ENCODE data around the gene COL6A2. TPM values are rescaled to one million over a fixed set of nuclear protein-coding genes. Genes with fewer than 3 reads are reported as not detected.

The COL6A2 gene
- total RNA-seq, 1 experiment from 2014 or later = 38.5 TPM

- no peak for DNase-seq (ENCODE audit: low spot score)
These were observed 17.1 kb downstream of the COL6A2 start for GRCh38 chr21:46114963-46115362.

DNA sequence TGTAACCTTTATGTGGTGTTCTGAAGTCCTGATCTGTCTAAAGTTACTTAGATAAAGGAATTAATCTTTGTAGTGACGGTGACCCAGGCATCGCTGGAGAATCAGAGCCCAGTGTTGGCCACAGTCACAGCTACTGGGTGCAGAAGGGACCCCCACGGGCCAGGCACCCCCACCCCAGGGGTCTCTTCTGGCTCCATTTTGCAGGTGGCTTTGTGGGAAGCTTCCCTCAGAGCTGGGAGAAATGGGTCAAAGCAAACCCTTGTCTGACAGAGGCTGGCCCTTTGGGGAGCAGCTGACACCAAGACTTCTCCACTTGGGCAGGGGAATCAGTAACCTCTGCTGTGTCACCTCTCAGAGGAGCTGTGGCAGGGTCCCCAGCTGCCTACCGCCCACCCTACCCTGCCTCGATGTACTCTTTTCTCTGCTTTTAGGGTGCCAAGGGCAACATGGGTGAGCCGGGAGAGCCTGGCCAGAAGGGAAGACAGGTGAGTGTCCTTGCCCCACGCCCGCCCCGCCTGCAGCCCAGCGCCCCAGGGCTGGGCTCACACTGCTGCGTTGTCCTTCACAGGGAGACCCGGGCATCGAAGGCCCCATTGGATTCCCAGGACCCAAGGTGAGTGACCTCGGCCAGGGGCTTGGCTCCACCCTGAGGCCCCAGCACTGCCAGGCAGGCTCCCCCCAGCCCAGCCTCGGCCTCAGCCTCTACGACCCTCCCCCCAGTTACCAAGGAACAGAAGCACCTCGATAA is 17.7 kb downstream of the COL6A2 start:
- DNase-seq (ENCODE audit: low spot score) = no peak

DNA sequence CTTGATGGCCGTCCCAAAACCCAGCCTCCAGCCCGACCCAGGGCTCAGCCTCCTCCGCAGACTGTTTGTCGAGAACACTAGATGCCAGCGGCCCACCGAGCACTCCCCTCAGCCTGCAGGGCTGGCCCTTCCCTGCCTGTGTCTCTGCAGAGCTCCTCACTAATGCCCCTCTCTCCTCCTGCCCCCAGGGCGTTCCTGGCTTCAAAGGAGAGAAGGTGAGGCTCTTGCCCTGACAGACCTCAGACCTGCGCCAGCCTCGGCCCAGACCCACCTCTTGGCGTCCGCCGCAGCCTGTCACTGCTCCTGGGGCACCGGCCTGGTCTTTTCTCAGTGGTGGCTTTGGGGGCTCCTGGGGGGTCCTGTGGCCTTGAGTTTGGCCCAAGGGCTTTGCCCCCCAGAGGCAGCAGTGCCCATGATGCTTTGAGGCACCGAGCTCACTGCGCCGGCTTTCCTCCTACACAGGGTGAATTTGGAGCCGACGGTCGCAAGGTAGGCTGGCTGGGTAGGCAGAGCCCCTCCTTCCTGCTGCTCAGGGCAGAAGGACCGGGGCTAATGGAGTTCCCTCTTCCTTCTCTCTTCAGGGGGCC is 18.4 kb downstream of the COL6A2 start:
- no peak for DNase-seq (ENCODE audit: low spot score)

DNA sequence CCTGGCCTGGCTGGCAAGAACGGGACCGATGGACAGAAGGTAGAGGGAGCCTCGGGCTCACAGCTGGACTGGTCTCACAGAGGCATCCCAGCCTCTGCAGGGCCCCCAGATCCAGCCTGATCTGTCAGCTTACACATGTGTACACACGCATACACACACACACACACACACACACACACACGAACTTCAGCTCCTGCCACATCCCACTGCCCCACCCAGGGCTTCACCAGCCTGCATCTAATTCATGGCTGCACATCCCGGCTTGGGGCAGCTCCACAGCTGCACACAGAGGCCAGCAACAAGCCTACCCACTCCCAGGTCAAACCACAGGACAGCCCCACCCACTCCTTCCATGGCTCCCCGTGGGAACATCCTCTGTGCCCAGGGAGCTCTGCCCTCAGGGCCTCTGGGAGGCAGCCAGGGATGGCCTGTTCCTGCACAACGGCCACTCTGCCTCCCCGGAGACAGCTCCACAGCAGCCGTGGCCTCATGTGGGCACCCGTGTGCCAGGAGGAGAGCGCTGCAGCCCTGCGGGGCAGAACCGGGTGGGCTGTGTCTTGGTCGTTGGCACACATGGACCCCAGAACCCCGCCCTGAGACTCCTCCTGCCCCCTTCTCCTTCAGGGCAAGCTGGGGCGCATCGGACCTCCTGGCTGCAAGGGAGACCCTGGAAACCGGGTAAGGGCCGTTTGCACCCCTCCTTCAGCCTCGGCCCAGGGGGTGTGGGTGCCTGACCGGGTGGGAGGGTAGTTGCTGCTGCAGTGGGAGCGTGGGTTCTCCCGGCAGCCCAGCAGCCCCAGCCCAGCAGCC is 19.1 kb downstream of the COL6A2 start:
- no peak for DNase-seq (ENCODE audit: low spot score)

GRCh38 chr21:46117586-46118315 is 19.8 kb downstream of the COL6A2 start:
- no peak for DNase-seq (ENCODE audit: low spot score)

DNA sequence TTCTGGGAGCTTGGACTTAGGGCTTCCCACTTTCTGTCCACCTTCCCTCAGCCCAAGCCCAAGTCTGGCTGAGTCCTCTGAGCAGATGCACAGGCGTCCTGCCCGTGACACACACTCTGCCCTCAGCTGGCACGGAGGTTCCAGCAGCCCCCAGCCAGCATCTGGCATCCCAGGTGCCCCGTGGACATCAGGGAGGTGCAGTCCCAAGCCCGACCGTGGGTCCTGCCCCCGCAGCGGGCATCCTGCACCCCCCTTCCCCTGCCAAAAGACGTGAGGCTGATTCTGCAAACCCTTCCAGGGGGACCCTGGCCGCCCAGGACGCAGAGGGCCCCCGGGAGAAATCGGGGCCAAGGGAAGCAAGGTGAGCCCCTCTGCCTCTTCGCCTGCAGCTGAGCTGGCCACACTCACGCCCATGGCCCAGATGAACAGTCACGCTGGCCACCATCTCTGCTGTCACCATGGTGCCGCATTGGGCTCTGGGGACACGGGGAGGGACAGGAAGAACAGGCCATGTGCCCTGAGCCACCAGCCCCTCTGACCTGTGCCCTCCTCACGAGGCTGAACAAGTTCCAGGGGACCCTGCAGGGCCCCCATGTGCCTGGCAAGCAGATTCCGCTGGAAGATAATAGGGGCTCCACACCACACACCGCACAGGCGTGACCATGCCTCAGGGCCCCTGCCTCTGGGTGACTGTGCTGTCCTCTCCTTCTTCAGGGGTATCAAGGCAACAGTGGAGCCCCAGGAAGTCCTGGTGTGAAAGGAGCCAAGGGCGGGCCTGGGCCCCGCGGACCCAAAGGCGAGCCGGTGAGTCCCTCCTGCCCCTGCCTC is 20.6 kb downstream of the COL6A2 start:
- DNase-seq (ENCODE audit: low spot score) = no peak

GRCh38 chr21:46119144-46119636 is 21.3 kb downstream of the COL6A2 start:
- no peak for DNase-seq (ENCODE audit: low spot score)

DNA sequence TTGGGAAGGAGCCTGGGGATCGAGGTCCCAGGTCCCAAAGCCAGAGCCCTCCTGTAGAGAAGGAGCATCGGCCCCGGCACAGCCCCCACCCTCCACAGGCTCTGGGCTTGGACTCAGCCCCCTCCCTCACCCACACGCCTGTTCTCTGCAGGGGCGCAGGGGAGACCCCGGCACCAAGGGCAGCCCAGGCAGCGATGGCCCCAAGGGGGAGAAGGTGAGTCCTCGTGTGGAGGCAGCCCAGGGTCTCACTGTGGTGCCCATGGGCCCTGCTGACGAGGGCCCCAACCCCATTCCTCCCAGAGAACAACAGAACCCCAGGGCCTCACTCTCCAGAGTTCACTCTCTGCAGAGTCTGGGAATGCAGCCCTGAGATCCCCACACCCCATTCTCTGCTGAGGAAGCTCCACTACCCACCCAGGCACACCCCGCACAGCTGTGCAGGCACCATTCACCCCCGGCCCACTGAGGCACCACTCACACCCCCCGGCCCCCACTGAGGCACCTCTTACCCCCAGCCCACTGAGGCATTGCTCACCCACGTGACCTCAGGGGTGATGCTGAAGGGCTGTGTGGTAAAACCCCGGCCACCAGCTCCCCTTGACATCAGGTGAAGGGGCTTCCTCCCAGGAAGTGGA is 21.8 kb downstream of the COL6A2 start:
- DNase-seq (ENCODE audit: low spot score) = no peak

DNA sequence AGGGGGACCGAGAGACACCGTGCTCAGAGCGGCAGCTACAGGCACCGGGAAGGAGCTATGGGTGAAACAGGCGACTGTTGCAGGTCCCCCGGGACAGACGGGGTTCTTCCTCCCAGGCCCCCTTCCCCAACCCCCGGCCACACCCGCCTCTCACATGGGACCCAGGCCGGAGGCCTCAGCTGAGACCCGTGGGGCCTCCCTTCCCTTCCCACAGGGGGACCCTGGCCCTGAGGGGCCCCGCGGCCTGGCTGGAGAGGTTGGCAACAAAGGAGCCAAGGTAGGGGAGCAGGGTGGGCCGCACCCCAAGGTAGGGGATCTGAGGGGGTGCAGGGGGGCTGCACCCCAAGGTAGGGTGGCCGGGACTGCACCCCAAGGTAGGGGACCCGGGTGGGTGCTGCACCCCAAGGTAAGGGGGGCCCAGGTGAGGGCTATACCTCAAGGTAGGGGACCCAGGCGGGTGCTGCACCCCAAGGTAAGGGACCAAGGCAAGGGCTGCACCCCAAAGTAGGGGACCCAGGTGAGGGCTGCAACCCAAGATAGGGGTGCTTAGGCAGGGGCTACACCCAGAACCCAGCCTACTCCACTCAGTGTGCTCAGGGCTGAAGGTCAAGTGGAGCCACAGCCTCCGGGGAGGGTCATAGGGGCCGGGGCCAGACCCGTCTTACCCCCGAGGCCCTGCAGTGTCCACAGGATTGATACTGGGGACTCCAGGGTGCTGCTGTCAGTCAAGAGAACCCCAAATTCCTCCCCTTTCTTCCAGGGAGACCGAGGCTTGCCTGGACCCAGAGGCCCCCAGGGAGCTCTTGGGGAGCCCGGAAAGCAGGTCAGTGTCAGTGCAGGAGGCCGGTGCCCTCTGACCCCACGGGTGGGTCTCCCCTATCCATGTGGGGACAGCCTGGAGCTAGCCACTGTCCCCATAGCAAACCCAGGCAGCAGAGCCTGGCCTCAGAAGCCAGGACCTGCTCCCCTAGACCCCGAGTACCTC is 22.7 kb downstream of the COL6A2 start:
- no peak for DNase-seq (ENCODE audit: low spot score)

GRCh38 chr21:46121286-46122221 is 23.6 kb downstream of the COL6A2 start:
- no peak for DNase-seq (ENCODE audit: low spot score)

- no peak for DNase-seq (ENCODE audit: low spot score)
These were observed 24.3 kb downstream of the COL6A2 start for GRCh38 chr21:46122237-46122671.

DNA sequence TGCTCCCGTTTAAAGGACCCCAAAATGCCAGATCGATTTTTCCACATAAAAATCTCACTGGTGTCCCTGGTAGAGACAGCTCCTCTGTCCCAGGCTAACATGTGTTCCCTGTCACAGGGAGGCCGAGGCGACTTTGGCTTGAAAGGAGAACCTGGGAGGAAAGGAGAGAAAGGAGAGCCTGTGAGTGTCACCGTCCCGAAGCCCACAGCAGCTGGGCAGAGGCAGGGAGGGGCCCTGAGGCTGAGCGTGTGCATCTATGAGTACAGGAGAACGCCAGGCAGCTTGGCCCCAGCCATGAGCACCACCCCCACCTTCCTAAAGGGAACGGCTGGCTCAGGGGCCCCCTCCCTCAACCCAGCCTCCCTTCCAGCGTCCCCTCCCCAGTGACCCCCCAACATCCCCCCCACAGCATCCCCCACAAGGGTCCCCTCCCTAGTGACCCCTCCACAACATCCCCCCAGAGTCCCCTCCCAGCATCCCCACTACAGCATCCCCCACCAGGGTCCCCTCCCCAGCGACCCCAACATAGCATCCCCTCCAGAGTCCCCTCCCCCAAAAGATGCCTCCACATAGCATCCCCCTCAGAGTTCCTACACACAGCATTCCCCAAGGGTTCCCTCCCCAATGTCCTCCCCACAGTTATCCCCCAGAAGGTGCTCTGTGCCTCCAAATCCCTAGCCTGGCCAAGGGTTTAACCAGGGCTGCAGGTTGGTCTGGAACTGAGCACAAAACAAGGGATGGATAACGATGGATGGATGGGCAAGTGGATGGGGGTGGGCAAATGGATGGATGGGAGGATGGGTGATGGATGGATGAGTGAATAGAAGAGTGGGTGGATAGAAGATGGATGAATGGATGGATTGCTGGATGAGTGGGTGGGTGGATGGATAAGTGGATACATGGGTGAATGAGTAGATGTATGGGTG is 25.1 kb downstream of the COL6A2 start:
- no peak for DNase-seq (ENCODE audit: low spot score)

GRCh38 chr21:46124083-46124925 is 26.4 kb downstream of the COL6A2 start:
- no peak for DNase-seq (ENCODE audit: low spot score)

DNA sequence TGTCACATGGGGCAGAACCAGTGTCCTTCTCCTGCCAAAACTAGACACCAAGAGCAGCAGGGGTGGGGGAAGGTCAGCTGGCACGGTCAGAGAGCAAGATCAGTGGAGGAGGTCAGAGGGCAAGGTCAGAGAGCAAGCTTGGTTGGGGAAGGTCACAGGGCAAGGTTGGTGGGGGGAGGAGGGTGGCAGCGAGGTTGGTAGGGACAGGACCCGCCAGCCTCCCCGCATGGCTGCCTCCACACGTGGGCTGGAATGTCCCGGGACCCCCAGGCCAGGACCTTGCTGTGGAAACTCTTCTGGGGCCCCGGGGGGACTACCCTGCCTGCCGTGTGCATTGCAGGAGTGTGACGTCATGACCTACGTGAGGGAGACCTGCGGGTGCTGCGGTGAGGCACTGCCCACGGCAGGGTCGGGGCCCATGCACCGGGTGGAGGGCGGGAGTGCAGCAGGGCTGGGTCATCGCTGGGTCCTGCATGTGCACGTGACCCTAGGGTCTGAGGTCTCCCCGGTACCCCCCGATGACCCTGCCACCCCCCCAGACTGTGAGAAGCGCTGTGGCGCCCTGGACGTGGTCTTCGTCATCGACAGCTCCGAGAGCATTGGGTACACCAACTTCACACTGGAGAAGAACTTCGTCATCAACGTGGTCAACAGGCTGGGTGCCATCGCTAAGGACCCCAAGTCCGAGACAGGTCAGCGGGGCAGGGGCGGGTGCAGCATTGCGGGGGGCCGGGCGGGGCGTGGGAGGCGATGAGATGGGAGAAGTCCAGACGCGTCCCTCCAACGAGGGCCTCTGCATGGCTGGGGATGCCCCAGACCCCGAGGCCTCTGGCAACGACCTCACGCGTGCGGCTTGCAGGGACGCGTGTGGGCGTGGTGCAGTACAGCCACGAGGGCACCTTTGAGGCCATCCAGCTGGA is 27.3 kb downstream of the COL6A2 start:
- DNase-seq (ENCODE audit: low spot score) = no peak

DNA sequence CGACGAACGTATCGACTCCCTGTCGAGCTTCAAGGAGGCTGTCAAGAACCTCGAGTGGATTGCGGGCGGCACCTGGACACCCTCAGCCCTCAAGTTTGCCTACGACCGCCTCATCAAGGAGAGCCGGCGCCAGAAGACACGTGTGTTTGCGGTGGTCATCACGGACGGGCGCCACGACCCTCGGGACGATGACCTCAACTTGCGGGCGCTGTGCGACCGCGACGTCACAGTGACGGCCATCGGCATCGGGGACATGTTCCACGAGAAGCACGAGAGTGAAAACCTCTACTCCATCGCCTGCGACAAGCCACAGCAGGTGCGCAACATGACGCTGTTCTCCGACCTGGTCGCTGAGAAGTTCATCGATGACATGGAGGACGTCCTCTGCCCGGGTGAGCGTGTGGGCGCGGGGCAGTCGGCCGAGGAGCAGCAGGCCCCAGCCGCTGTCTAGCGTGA is 28.0 kb downstream of the COL6A2 start:
- no peak for DNase-seq (ENCODE audit: low spot score)

All from H4 (cell line).